ENCODE data around the gene ZEB2. TPM values are rescaled to one million over a fixed set of nuclear protein-coding genes. Genes with fewer than 3 reads are reported as not detected.

The ZEB2 gene
- total and polyA plus RNA-seq, 2 of the 8 experiments (the other 6 are each of a cell fraction or from before 2014, with no cell fraction given): 0.38 TPM; not detected in 1

GRCh38 chr2:144459937-144460336 lies 60.0 kb downstream of the ZEB2 start (continued):
- TF ChIP-seq SP1 (IDR thresholded peaks at IDR 0.05; ENCODE audit: low read depth, low read length): no peak
- TF ChIP-seq, protein P1, sequence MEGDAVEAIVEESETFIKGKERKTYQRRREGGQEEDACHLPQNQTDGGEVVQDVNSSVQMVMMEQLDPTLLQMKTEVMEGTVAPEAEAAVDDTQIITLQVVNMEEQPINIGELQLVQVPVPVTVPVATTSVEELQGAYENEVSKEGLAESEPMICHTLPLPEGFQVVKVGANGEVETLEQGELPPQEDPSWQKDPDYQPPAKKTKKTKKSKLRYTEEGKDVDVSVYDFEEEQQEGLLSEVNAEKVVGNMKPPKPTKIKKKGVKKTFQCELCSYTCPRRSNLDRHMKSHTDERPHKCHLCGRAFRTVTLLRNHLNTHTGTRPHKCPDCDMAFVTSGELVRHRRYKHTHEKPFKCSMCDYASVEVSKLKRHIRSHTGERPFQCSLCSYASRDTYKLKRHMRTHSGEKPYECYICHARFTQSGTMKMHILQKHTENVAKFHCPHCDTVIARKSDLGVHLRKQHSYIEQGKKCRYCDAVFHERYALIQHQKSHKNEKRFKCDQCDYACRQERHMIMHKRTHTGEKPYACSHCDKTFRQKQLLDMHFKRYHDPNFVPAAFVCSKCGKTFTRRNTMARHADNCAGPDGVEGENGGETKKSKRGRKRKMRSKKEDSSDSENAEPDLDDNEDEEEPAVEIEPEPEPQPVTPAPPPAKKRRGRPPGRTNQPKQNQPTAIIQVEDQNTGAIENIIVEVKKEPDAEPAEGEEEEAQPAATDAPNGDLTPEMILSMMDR (IDR thresholded peaks at IDR 0.05; ENCODE audit: control extremely low read depth in 1 of 3, insufficient read depth in 1 of 3, low read depth in 1 of 3, low read length in 3 of 3): no peak
- no peak for TF ChIP-seq CREB1 (IDR thresholded peaks at IDR 0.05)
